ENCODE results near the gene RAB4B.

- no peak for TF ChIP-seq CTCF (IDR thresholded peaks at IDR 0.05; ENCODE audit: insufficient read depth, low read length)
- TF ChIP-seq POLR2AphosphoS5 (IDR thresholded peaks at IDR 0.05; ENCODE audit: low read depth) = no peak
- no peak for TF ChIP-seq REST (IDR thresholded peaks at IDR 0.05; ENCODE audit: insufficient replicate concordance, low read depth)
- TF ChIP-seq GABPA (IDR thresholded peaks at IDR 0.05; ENCODE audit: low read depth) = no peak
These were observed 33.3 kb upstream of the RAB4B start for GRCh38 chr19:40744554-40745401.

Measured in HL-60 (cell line).